Measurements from ENCODE around the gene FGF1. TPM values are rescaled to one million over a fixed set of nuclear protein-coding genes. Genes with fewer than 3 reads are reported as not detected.

The FGF1 gene
- total and polyA plus RNA-seq, 4 donors, result 19.8 to 44.2 (median 25.0) TPM

- Histone ChIP-seq H3K9me3 (ENCODE audit: control insufficient read depth, low read length) (no peaks in the 10 kb centered on the region), H3K36me3 (ENCODE audit: control insufficient read depth in 1 of 2, insufficient read depth in 2 of 2, low read length in 1 of 2) (no peaks in the 10 kb centered on the region), H3K4me1 (ENCODE audit: control insufficient read depth in 1 of 2, insufficient read depth in 2 of 2, low read length in 2 of 2) (peaks cover 0 to 4% of the 10 kb centered on the region in 2 donors), H3K27ac (ENCODE audit: low read depth in 1 of 2, low read length in 2 of 2) (no peak overlapping the region), H3K4me3 (ENCODE audit: low read length in 2 of 2) (no peak overlapping the region), H3K27me3 (ENCODE audit: control insufficient read depth in 1 of 2, insufficient read depth in 2 of 2, low read length in 1 of 2) (no peaks in the 10 kb centered on the region)
- ATAC-seq (ENCODE audit: low FRiP score) (no peak), DNase-seq (no peak)
- intact Hi-C loops (cut with DNase I), result no loop called here
- WGBS, 2 donors, result 57 to 58% methylated on average over 6 of the region's 6 CpGs
Observed at GRCh38 chr5:142587354-142587965, 98.4 kb downstream of the FGF1 start.

GRCh38 chr5:142586552-142586951 is 99.3 kb downstream of the FGF1 start:
- DNase-seq (no peak), ATAC-seq (ENCODE audit: low FRiP score) (no peak)
- Histone ChIP-seq H3K27me3 (ENCODE audit: control insufficient read depth in 1 of 2, insufficient read depth in 2 of 2, low read length in 1 of 2) (no peaks in the 10 kb centered on the region), H3K9me3 (ENCODE audit: control insufficient read depth, low read length) (no peaks in the 10 kb centered on the region), H3K27ac (ENCODE audit: low read depth in 1 of 2, low read length in 2 of 2) (no peak overlapping the region), H3K4me1 (ENCODE audit: control insufficient read depth in 1 of 2, insufficient read depth in 2 of 2, low read length in 2 of 2) (peaks cover 0 to 4% of the 10 kb centered on the region in 2 donors), H3K4me3 (ENCODE audit: low read length in 2 of 2) (no peak overlapping the region), H3K36me3 (ENCODE audit: control insufficient read depth in 1 of 2, insufficient read depth in 2 of 2, low read length in 1 of 2) (no peaks in the 10 kb centered on the region)
- intact Hi-C loops (cut with DNase I), result no loop called here
- WGBS, 2 donors, result 88 to 90% methylated on average over 4 of the region's 4 CpGs

- H3K9me3 ChIP-seq (ENCODE audit: control insufficient read depth, low read length), result no peaks in the 10 kb centered on the region
- DNase-seq (no peak), ATAC-seq (ENCODE audit: low FRiP score) (no peak)
- H3K4me3 ChIP-seq (ENCODE audit: low read length in 2 of 2), result no peak overlapping the region
- 49 to 55% methylated on average over 4 of the region's 4 CpGs for WGBS, 2 donors
- H3K36me3 ChIP-seq (ENCODE audit: control insufficient read depth in 1 of 2, insufficient read depth in 2 of 2, low read length in 1 of 2), result no peaks in the 10 kb centered on the region
- intact Hi-C loops (cut with DNase I), result no loop called here
- no peaks in the 10 kb centered on the region for H3K4me1 ChIP-seq (ENCODE audit: control insufficient read depth in 1 of 2, insufficient read depth in 2 of 2, low read length in 2 of 2)
- H3K27me3 ChIP-seq (ENCODE audit: control insufficient read depth in 1 of 2, insufficient read depth in 2 of 2, low read length in 1 of 2), result no peaks in the 10 kb centered on the region
- H3K27ac ChIP-seq (ENCODE audit: low read depth in 1 of 2, low read length in 2 of 2), result peak overlapping the region in 1 of 2 donors; percentile 67
Observed at GRCh38 chr5:142585451-142585850, 100.4 kb downstream of the FGF1 start.

GRCh38 chr5:142584891-142585290 is 101.0 kb downstream of the FGF1 start:
- Histone ChIP-seq H3K9me3 (ENCODE audit: control insufficient read depth, low read length) (no peaks in the 10 kb centered on the region), H3K27me3 (ENCODE audit: control insufficient read depth in 1 of 2, insufficient read depth in 2 of 2, low read length in 1 of 2) (no peaks in the 10 kb centered on the region), H3K36me3 (ENCODE audit: control insufficient read depth in 1 of 2, insufficient read depth in 2 of 2, low read length in 1 of 2) (no peaks in the 10 kb centered on the region), H3K4me3 (ENCODE audit: low read length in 2 of 2) (no peak overlapping the region), H3K4me1 (ENCODE audit: control insufficient read depth in 1 of 2, insufficient read depth in 2 of 2, low read length in 2 of 2) (no peaks in the 10 kb centered on the region), H3K27ac (ENCODE audit: low read depth in 1 of 2, low read length in 2 of 2) (peak overlapping the region in 1 of 2 donors; percentile 33)
- WGBS, 2 donors, result 1 to 3% methylated on average over 1 of the region's 1 CpG
- intact Hi-C loops (cut with DNase I), result no loop called here
- no peak for ATAC-seq (ENCODE audit: low FRiP score)
- DNase-seq, result no peak

GRCh38 chr5:142578161-142578830 is 107.6 kb downstream of the FGF1 start:
- ATAC-seq (ENCODE audit: low FRiP score) (no peak), DNase-seq (no peak)
- Histone ChIP-seq H3K27ac (ENCODE audit: low read depth in 1 of 2, low read length in 2 of 2) (no peak overlapping the region), H3K9me3 (ENCODE audit: control insufficient read depth, low read length) (no peaks in the 10 kb centered on the region), H3K4me3 (ENCODE audit: low read length in 2 of 2) (no peak overlapping the region), H3K27me3 (ENCODE audit: control insufficient read depth in 1 of 2, insufficient read depth in 2 of 2, low read length in 1 of 2) (no peaks in the 10 kb centered on the region), H3K36me3 (ENCODE audit: control insufficient read depth in 1 of 2, insufficient read depth in 2 of 2, low read length in 1 of 2) (no peaks in the 10 kb centered on the region), H3K4me1 (ENCODE audit: control insufficient read depth in 1 of 2, insufficient read depth in 2 of 2, low read length in 2 of 2) (no peaks in the 10 kb centered on the region)
- 93 to 95% methylated on average over 3 of the region's 3 CpGs for whole genome bisulfite sequencing, 2 donors
- intact Hi-C loops (cut with DNase I), result no loop called here

GRCh38 chr5:142576804-142577203 is 109.1 kb downstream of the FGF1 start:
- no peaks in the 10 kb centered on the region for H3K9me3 ChIP-seq (ENCODE audit: control insufficient read depth, low read length)
- H3K4me3 ChIP-seq (ENCODE audit: low read length in 2 of 2), result no peak overlapping the region
- 28 to 38% methylated on average over 1 of the region's 1 CpG for WGBS, 2 donors
- no peaks in the 10 kb centered on the region for H3K36me3 ChIP-seq (ENCODE audit: control insufficient read depth in 1 of 2, insufficient read depth in 2 of 2, low read length in 1 of 2)
- no peak overlapping the region for H3K27ac ChIP-seq (ENCODE audit: low read depth in 1 of 2, low read length in 2 of 2)
- ATAC-seq (ENCODE audit: low FRiP score), result no peak
- no peaks in the 10 kb centered on the region for H3K27me3 ChIP-seq (ENCODE audit: control insufficient read depth in 1 of 2, insufficient read depth in 2 of 2, low read length in 1 of 2)
- no peaks in the 10 kb centered on the region for H3K4me1 ChIP-seq (ENCODE audit: control insufficient read depth in 1 of 2, insufficient read depth in 2 of 2, low read length in 2 of 2)
- intact Hi-C loops (cut with DNase I), result no loop called here
- DNase-seq, result no peak

- no peak overlapping the region for H3K27ac ChIP-seq (ENCODE audit: low read depth in 1 of 2, low read length in 2 of 2)
- H3K9me3 ChIP-seq (ENCODE audit: control insufficient read depth, low read length), result no peaks in the 10 kb centered on the region
- 92 to 93% methylated on average over 1 of the region's 1 CpG for WGBS, 2 donors
- no peaks in the 10 kb centered on the region for H3K4me1 ChIP-seq (ENCODE audit: control insufficient read depth in 1 of 2, insufficient read depth in 2 of 2, low read length in 2 of 2)
- no peaks in the 10 kb centered on the region for H3K36me3 ChIP-seq (ENCODE audit: control insufficient read depth in 1 of 2, insufficient read depth in 2 of 2, low read length in 1 of 2)
- intact Hi-C loops (cut with DNase I), result no loop called here
- no peak for ATAC-seq (ENCODE audit: low FRiP score)
- no peaks in the 10 kb centered on the region for H3K27me3 ChIP-seq (ENCODE audit: control insufficient read depth in 1 of 2, insufficient read depth in 2 of 2, low read length in 1 of 2)
- DNase-seq, result no peak
- H3K4me3 ChIP-seq (ENCODE audit: low read length in 2 of 2), result no peak overlapping the region
Observed at GRCh38 chr5:142576303-142576702, 109.6 kb downstream of the FGF1 start.

GRCh38 chr5:142572006-142572405 is 113.9 kb downstream of the FGF1 start:
- no peaks in the 10 kb centered on the region for H3K9me3 ChIP-seq (ENCODE audit: control insufficient read depth, low read length)
- no peak for ATAC-seq (ENCODE audit: low FRiP score)
- no peak for DNase-seq
- no peak overlapping the region for H3K27ac ChIP-seq (ENCODE audit: low read depth in 1 of 2, low read length in 2 of 2)
- H3K4me3 ChIP-seq (ENCODE audit: low read length in 2 of 2), result no peak overlapping the region
- WGBS, 2 donors, result 89 to 90% methylated on average over 4 of the region's 4 CpGs
- intact Hi-C loops (cut with DNase I), result no loop called here
- H3K36me3 ChIP-seq (ENCODE audit: control insufficient read depth in 1 of 2, insufficient read depth in 2 of 2, low read length in 1 of 2), result no peaks in the 10 kb centered on the region
- no peaks in the 10 kb centered on the region for H3K27me3 ChIP-seq (ENCODE audit: control insufficient read depth in 1 of 2, insufficient read depth in 2 of 2, low read length in 1 of 2)
- peaks cover 0 to 2% of the 10 kb centered on the region in 2 donors for H3K4me1 ChIP-seq (ENCODE audit: control insufficient read depth in 1 of 2, insufficient read depth in 2 of 2, low read length in 2 of 2)

GRCh38 chr5:142571371-142571770 is 114.5 kb downstream of the FGF1 start:
- intact Hi-C loops (cut with DNase I), result no loop called here
- no peak for DNase-seq
- no peak for ATAC-seq (ENCODE audit: low FRiP score)
- Histone ChIP-seq H3K27me3 (ENCODE audit: control insufficient read depth in 1 of 2, insufficient read depth in 2 of 2, low read length in 1 of 2) (no peaks in the 10 kb centered on the region), H3K4me1 (ENCODE audit: control insufficient read depth in 1 of 2, insufficient read depth in 2 of 2, low read length in 2 of 2) (peaks cover 0 to 2% of the 10 kb centered on the region in 2 donors), H3K36me3 (ENCODE audit: control insufficient read depth in 1 of 2, insufficient read depth in 2 of 2, low read length in 1 of 2) (no peaks in the 10 kb centered on the region), H3K9me3 (ENCODE audit: control insufficient read depth, low read length) (no peaks in the 10 kb centered on the region), H3K27ac (ENCODE audit: low read depth in 1 of 2, low read length in 2 of 2) (no peak overlapping the region), H3K4me3 (ENCODE audit: low read length in 2 of 2) (no peak overlapping the region)
- 95 to 97% methylated on average over 5 of the region's 5 CpGs for WGBS, 2 donors

Data from aorta (tissue), 5 donors.